Esophagus squamous epithelium (tissue), 5 donors: ENCODE data around the gene SYS1. TPM values are rescaled to one million over a fixed set of nuclear protein-coding genes. Genes with fewer than 3 reads are reported as not detected.
A peak's percentile ranks its signal among the peaks of the same experiment; 100 is the strongest.

ENCODE experiments used
- DNase-seq: peaks from one replicate; lab custom pipeline; 2025; lab: John Stamatoyannopoulos, UW
- H3K27ac ChIP-seq, 4 donors: fragments of 200-600 bp; sonication (generic); one replicate each; pipeline ENCODE4 v1.5.1; 2016 to 2019; ENCODE audit warnings: mild to moderate bottlenecking in 1 of 4
- H3K27me3 ChIP-seq, 4 donors: fragments of 200-600 bp; sonication (generic); 1 replicate in 3 of 4; 2 replicates in 1 of 4; pipeline versions ENCODE4 v1.5.1 to v1.6.0; 2017 to 2021; ENCODE audit warnings: antibody characterized with exemption in 1 of 4
- H3K36me3 ChIP-seq, 3 donors: fragments of 200-600 bp; sonication (generic); one replicate each; pipeline ENCODE4 v1.5.1; 2016 to 2019
- H3K4me1 ChIP-seq, 3 donors: fragments of 200-600 bp; sonication (generic); one replicate each; pipeline ENCODE4 v1.5.1; 2017 to 2019
- H3K4me3 ChIP-seq, 4 donors: fragments of 200-600 bp; sonication (generic); 1 replicate in 3 of 4; 2 replicates in 1 of 4; pipeline ENCODE4 v1.5.1; 2016 to 2019; ENCODE audit warnings: mild to moderate bottlenecking in 2 of 4, moderate library complexity in 1 of 4
- H3K9me3 ChIP-seq, 3 donors: fragments of 200-600 bp; sonication (generic); one replicate each; pipeline ENCODE4 v1.5.1; 2016 to 2019
- POLR2A ChIP-seq, 4 donors: fragments of 450-650 bp; IDR thresholded peaks; one replicate each; pipeline ENCODE4 v1.6.1; 2017; ENCODE audit warnings: antibody characterized with exemption in 4 of 4, mild to moderate bottlenecking in 4 of 4, moderate library complexity in 3 of 4
- WGBS, 2 donors: methylation state at CpG; one replicate each; pipeline ENCODE4 v1.1.5; 2018; 5-methylcytosine and 5-hydroxymethylcytosine counted together
- intact Hi-C: fragments of 100-400 bp; cut with DNase I; formaldehyde crosslinking; loops from one replicate; pipeline ENCODE4 v1.15.0; 2022
- total RNA-seq, 4 donors: library from RNA; depleted of rRNA; stranded (reverse); fragments of >200 nt; gene quantifications; one replicate each; pipeline ENCODE4 v1.1.0, GENCODE V29; 2016
- TF ChIP-seq, protein P1 (sequence below), 6 experiments: fragments of 450-650 bp in 4 of 6; fragments of 200-600 bp in 2 of 6; sonication (generic) in 2 of 6; IDR thresholded peaks; one replicate each; pipeline ENCODE4 v1.5.1; 2016 to 2019; ENCODE audit warnings: antibody characterized with exemption in 6 of 6, mild to moderate bottlenecking in 4 of 6, moderate library complexity in 4 of 6
- donor health status: DM: yes; HTN: yes; CAD: no.

SYS1 gene
- total RNA-seq, 4 donors from 2014 or later: 22.3 to 32.4 (median 27.0) TPM

DNA sequence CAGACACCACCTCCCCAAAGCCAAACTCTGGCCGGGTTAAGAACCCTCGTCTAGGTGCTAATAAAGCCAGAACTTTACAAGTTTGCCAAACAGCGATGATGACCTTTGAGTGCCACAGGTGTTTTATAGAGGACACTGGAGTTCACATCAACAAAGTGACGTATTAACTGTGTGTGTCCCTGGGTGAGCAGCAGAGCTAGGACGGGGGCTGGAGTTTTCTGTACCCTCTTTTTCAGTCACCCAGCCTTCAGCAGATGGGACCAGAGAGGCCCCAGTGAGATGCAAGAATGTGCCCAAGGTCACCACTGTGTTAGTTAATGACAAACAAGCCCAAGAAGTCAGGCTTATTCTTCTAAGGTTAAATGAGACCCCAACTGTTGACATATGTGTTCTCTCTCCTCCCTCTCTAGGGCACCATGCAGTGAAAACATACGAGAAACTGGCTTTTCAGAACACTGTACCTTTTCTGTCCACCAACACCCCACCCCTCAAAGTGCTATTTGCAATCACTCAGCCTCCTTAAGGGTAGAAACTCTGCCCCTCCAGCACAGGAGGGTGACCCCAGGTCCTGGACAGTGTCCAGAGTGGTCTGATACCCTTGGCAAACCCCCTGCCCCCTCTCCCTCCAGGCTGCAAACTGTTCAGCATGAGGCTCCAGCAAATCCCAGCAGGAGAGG, 20.0 kb upstream of the SYS1 start:
- Histone ChIP-seq H3K27me3 (no peaks in the 10 kb centered on the region), H3K9me3 (no peaks in the 10 kb centered on the region), H3K36me3 (peaks cover 0 to 5% (median 0%) of the 10 kb centered on the region in 3 donors), H3K27ac (peak overlapping the region; percentile 90 to 98 (median 94)), H3K4me1 (peaks cover 84 to 98% (median 91%) of the 10 kb centered on the region in 3 donors), H3K4me3 (peak overlapping the region in 3 of 4 donors; percentile 80 to 87 (median 81))
- no peak for DNase-seq
- WGBS, 2 donors: 49 to 66% methylated on average over 6 of the region's 6 CpGs
- intact Hi-C loops: no loop called here
- TF ChIP-seq, protein P1, sequence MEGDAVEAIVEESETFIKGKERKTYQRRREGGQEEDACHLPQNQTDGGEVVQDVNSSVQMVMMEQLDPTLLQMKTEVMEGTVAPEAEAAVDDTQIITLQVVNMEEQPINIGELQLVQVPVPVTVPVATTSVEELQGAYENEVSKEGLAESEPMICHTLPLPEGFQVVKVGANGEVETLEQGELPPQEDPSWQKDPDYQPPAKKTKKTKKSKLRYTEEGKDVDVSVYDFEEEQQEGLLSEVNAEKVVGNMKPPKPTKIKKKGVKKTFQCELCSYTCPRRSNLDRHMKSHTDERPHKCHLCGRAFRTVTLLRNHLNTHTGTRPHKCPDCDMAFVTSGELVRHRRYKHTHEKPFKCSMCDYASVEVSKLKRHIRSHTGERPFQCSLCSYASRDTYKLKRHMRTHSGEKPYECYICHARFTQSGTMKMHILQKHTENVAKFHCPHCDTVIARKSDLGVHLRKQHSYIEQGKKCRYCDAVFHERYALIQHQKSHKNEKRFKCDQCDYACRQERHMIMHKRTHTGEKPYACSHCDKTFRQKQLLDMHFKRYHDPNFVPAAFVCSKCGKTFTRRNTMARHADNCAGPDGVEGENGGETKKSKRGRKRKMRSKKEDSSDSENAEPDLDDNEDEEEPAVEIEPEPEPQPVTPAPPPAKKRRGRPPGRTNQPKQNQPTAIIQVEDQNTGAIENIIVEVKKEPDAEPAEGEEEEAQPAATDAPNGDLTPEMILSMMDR (IDR thresholded peaks at IDR 0.05): no peak
- TF ChIP-seq POLR2A (IDR thresholded peaks at IDR 0.05): no peak

DNA sequence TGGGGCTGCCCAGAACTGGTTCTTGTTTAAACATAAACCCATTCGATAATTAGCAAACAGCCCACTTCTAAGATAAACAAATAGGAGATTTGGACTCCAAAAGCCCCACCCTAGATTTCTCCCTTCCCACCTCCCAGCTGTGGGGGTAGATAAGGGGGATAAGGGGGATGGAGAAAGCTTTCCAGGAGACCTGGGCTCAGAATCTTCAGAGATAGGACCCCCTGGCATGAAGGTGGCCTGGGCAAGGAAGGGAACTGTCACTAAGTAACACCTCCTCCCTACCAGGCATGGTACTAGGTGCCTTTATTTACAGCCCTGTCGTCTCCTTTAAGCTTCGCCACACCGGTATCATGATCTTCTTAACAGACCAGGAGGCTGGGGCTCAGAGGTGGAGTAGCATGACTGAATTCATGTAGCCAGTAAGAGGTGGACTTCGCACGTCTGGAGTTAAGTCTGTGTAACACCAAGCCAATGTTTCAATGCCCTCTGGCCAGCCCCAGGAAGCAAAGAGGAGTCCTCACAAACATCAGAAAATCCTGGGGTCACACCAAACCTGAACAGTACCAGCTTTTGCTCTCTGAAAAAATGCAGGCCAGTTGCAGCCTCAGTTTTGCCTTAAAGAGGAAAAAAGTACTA, 19.3 kb upstream of the SYS1 start:
- Histone ChIP-seq H3K27me3 (peaks cover 0 to 5% (median 0%) of the 10 kb centered on the region in 4 donors), H3K4me1 (peaks cover 77 to 96% (median 84%) of the 10 kb centered on the region in 3 donors), H3K9me3 (no peaks in the 10 kb centered on the region), H3K27ac (peak overlapping the region; percentile 90 to 98 (median 94)), H3K36me3 (peaks cover 0 to 5% (median 0%) of the 10 kb centered on the region in 3 donors), H3K4me3 (peak overlapping the region; percentile 4 to 87 (median 80))
- WGBS, 2 donors: 33 to 55% methylated on average over 2 to 5 of the region's 6 CpGs
- intact Hi-C loops: no loop called here
- no peak for TF ChIP-seq POLR2A (IDR thresholded peaks at IDR 0.05)
- TF ChIP-seq, protein P1 (IDR thresholded peaks at IDR 0.05): no peak
- no peak for DNase-seq

DNA sequence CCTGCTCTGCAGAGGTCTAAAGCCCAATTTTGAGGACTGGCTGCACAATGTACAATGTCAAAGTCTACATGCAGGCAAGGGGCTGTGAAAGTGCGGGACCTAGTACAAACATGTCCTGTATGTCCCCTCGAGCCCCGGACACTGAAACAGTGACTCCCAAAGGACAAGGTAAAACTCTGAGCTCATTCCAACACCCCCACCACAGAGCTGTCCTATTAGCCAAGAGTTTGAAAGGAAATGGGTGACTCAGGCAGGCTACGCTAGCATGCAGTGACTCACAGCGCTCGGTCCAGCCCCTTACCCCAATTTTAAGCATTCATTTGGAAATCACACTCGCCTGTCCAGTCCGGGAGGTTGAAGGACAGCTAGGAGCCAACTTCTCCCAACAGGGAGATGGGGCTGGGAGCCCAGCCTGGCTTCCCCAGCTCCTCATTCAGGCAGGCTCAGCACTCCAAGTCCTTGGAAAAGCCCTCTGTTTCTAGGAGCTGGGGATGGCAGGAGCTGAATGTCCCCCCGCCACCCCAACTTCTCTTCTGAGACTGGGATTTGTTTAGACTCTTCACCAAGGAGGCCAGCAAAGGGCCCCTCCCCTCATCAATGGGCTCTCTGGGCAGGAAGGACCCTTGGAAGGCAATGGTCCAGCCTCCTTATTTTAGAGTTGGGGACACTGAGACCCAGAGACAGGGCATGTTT, 18.6 kb upstream of the SYS1 start:
- Histone ChIP-seq H3K36me3 (peaks cover 0 to 5% (median 0%) of the 10 kb centered on the region in 3 donors), H3K9me3 (no peaks in the 10 kb centered on the region), H3K27me3 (peaks cover 0 to 5% (median 0%) of the 10 kb centered on the region in 4 donors), H3K27ac (peak overlapping the region; percentile 90 to 98 (median 94)), H3K4me1 (peaks cover 71 to 96% (median 77%) of the 10 kb centered on the region in 3 donors), H3K4me3 (peak overlapping the region; percentile 15 to 87 (median 80))
- TF ChIP-seq, protein P1 (IDR thresholded peaks at IDR 0.05): no peak
- peak in 2 of 4 donors; percentile 25 to 60 for TF ChIP-seq POLR2A (IDR thresholded peaks at IDR 0.05)
- WGBS, 2 donors: 8 to 20% methylated on average over 4 to 5 of the region's 9 CpGs
- DNase-seq: no peak
- intact Hi-C loops: no loop called here

- WGBS, 2 donors: 32 to 47% methylated on average over 7 to 9 of the region's 9 CpGs
- no peak for DNase-seq
- peak in 2 of 4 donors; percentile 24 to 29 for TF ChIP-seq POLR2A (IDR thresholded peaks at IDR 0.05)
- TF ChIP-seq, protein P1 (IDR thresholded peaks at IDR 0.05): no peak
- peaks cover 63 to 86% (median 67%) of the 10 kb centered on the region in 3 donors for H3K4me1 ChIP-seq
- intact Hi-C loops: no loop called here
- no peaks in the 10 kb centered on the region for H3K9me3 ChIP-seq
- H3K27ac ChIP-seq: peak overlapping the region; percentile 90 to 98 (median 94)
- peak overlapping the region; percentile 77 to 87 (median 80) for H3K4me3 ChIP-seq
- H3K36me3 ChIP-seq: no peaks in the 10 kb centered on the region
- peaks cover 0 to 5% (median 0%) of the 10 kb centered on the region in 4 donors for H3K27me3 ChIP-seq
These were observed 17.6 kb upstream of the SYS1 start for GRCh38 chr20:45345104-45345936.
